G401 (cell line): Measurements from ENCODE around the gene ANLN. TPM values are rescaled to one million over a fixed set of nuclear protein-coding genes. Genes with fewer than 3 reads are reported as not detected.

ENCODE experiments used
- DNase-seq: peaks from one replicate; pipeline ENCODE4 v3.0.0-alpha.2; 2015; ENCODE audit warnings: low spot score
- in situ Hi-C: cut with HindIII; loops from 2 replicates; pipeline ENCODE4 v1.10.0; 2016; ENCODE audit warnings: low sequenced_read_pairs, mixed read lengths
- total RNA-seq: library from RNA; depleted of rRNA; stranded (reverse); fragments of >200 nt; shearing (Covaris generic); gene quantifications from 2 replicates; pipeline ENCODE4 v1.2.3, GENCODE V29; 2014

Gene ANLN
- total RNA-seq, 1 experiment from 2014 or later: 71.1 TPM

GRCh38 chr7:36406156-36406555 is 16.5 kb downstream of the ANLN start:
- in situ Hi-C loops: no loop called here
- peak; percentile 17 for DNase-seq

DNA sequence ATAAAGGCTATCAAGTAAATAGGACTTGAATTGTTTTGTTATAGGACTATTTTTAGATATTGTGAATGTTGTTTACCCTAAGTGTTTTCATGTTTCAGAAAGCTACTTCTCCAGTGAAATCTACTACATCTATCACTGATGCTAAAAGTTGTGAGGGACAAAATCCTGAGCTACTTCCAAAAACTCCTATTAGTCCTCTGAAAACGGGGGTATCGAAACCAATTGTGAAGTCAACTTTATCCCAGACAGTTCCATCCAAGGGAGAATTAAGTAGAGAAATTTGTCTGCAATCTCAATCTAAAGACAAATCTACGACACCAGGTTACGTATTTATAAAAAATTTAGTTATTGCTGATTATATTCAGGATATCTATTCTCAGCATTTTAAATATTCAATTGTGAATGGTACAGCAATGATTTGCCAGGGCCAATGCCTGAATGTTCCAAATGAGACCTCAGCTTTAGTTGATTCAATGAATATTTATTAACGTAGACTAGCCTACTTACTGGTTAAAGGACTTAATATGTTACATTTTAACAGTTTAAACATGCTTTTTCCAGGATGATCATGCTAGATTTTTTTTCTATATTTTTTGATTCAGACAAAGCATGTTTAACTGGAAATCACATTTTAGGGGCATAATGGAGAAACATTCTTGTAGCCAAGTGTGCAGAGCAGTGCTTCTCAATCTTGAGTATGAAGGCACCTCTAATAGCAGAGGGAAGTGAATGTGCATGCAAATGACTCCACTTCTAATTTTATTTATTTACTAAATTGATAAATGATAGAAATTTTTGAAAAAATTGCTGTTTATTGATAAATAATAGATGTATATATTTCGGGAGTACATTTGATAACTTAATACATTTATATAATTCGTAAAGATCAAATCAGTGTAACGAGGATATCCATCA is 18.2 kb downstream of the ANLN start:
- in situ Hi-C loops: no loop called here

GRCh38 chr7:36408589-36408988 is 18.9 kb downstream of the ANLN start:
- DNase-seq: no peak
- in situ Hi-C loops: no loop called here

More for the DNA sequence above, 18.2 kb downstream of the ANLN start:
- no peak for DNase-seq

GRCh38 chr7:36409180-36409579 is 19.5 kb downstream of the ANLN start:
- in situ Hi-C loops: no loop called here
- DNase-seq: no peak

- in situ Hi-C loops: no loop called here
Measured at GRCh38 chr7:36415144-36415543, 25.5 kb downstream of the ANLN start.

DNA sequence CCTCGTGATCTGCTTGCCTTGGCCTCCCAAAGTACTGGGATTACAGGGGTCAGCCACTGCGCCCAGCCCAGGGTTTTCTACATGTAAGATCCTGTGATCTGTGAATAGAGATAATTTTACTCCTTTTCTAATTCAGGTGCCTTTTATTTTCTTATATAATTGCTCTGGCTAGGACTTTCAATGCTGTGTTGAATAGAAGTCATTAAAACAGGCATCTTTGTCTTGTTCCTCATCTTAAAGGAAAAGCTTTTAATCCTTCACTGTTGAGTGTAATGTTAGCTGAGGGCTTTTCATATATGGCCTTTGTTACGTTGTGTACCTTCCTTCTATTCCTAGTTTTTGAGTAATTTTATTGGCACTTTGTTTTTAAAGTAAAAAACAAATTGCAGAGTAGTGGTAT is 26.6 kb downstream of the ANLN start:
- in situ Hi-C loops: no loop called here
- DNase-seq: no peak

More at GRCh38 chr7:36415144-36415543, 25.5 kb downstream of the ANLN start:
- no peak for DNase-seq

- in situ Hi-C loops: no loop called here
Measured at GRCh38 chr7:36420307-36420706, 30.6 kb downstream of the ANLN start.

GRCh38 chr7:36422072-36422471 is 32.4 kb downstream of the ANLN start:
- no peak for DNase-seq
- in situ Hi-C loops: no loop called here

More at GRCh38 chr7:36420307-36420706, 30.6 kb downstream of the ANLN start:
- DNase-seq: no peak

DNA sequence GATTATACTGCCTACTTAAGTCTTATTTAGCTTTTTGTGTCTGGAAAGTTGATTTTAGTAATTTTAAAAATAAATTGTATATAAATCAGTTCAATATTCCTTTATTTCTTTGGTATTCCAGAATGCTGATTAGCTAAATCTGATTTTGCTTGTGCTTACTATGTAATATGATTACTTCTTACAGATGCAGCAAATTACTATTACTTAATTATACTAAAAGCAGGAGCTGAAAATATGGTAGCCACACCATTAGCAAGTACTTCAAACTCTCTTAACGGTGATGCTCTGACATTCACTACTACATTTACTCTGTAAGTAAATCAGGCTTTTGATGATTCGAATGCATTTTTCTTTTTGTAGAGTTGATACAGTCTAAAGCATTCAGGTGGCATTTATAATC is 34.0 kb downstream of the ANLN start:
- DNase-seq: no peak
- in situ Hi-C loops: no loop called here

DNA sequence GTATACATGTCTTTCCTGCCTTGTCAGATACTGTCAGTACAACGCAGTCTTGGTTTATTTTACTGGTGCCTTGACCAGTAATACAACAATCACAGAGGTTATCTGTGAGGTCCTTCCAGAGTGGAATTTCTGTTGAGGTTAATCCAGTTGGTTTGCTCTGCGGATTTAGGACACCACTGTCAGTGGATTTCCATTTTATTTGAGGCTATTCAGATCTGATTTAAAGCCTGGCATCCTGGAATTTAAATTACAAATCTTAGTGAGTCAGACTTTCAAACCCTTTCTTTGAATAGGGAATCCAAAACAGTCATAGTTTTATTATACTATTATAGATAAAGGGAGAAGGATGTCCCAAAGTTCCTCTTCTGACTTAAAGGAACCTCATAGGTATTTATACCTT is 40.5 kb downstream of the ANLN start:
- in situ Hi-C loops: no loop called here
- DNase-seq: no peak

DNA sequence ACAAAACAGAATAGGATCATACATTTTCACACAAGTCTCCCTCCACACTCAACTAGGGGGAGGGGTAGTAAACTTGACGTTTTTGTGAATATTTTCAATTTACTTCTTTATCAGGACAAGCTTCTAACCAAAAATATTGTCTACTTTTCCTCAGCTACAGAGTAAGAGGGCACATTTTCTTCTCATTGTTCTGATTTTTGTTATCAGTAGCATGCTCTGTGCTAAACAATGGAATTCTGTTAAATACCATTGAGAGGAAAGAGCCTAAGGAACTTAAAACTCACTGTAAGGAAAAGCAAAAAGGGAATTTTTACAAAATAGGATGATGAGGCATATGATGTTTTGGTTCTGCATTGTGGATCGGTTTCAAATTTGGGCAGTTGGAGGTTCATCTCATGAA is 41.2 kb downstream of the ANLN start:
- no peak for DNase-seq
- in situ Hi-C loops: no loop called here

DNA sequence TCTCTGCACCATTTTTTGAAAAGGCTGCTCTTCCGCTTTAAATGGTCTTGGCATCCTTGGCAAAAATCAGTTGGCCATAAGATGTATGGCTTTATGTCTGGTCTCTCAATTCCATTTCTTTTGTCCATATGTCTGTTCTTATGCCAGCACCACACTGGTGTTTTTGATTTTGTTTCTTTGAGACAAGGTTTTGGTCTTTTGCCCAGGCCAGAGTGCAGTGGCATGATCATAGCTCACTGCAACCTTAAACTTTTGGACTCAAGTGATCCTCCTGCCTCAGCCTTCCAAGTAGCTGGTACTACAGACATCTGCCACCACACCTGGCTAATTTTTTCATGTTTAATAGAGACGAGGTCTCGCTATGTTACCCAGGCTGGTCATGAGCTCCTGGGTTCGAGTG is 48.5 kb downstream of the ANLN start:
- in situ Hi-C loops: no loop called here
- DNase-seq: no peak

DNA sequence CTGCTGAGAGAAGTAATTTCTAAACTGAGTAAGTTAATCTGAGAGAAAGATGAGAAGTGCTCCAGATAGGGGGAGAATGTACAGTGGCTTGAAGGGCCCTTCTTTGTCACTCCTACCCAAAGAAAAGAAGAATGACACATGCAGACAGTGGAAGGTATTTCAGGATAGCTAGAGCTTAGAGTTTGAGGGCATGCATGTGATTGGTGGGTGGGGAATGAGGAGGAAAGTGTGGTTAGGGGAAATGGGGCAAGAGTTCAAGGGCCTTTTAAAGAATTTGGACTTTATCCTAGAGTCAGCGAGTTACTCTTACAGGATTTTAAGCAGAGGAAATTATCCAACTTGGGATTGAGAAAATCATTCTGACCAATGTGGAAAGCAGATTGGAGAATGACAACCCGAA is 50.0 kb downstream of the ANLN start:
- no peak for DNase-seq
- in situ Hi-C loops: no loop called here

- DNase-seq: peak; percentile 73
- in situ Hi-C loops: no loop called here
Measured at GRCh38 chr7:36440880-36441279, 51.2 kb downstream of the ANLN start.

- in situ Hi-C loops: no loop called here
- DNase-seq: peak; percentile 67
Measured at GRCh38 chr7:36441344-36442022, 51.8 kb downstream of the ANLN start.

- in situ Hi-C loops: no loop called here
- no peak for DNase-seq
Measured at GRCh38 chr7:36448781-36449379, 59.2 kb downstream of the ANLN start.

DNA sequence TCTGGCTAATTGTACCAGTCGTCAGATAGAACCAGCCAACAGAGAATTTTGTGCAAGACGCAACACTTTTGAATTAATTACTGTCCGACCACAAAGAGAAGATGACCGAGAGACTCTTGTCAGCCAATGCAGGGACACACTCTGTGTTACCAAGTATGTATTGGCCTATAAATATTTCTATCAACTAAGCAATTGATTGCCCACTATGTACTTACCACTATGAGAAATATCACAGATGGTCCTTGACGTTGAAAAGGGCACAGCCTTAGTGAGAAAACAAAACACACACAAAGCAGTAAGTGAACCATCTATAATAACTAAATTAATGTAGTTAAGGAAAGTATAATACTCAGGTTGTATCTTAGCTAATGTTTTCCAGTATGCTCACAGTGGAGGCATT is 60.0 kb downstream of the ANLN start:
- DNase-seq: no peak
- in situ Hi-C loops: no loop called here

GRCh38 chr7:36453769-36454168 is 64.1 kb downstream of the ANLN start:
- in situ Hi-C loops: no loop called here
- DNase-seq: no peak

GRCh38 chr7:36455646-36456045 is 66.0 kb downstream of the ANLN start:
- DNase-seq: no peak
- in situ Hi-C loops: no loop called here

- DNase-seq: no peak
- in situ Hi-C loops: no loop called here
Measured at GRCh38 chr7:36456138-36456537, 66.5 kb downstream of the ANLN start.
